Neural progenitor cell (in vitro differentiated cells): ENCODE results near the gene UBE2G2. TPM values are rescaled to one million over a fixed set of nuclear protein-coding genes. Genes with fewer than 3 reads are reported as not detected.

ENCODE experiments used
- DNase-seq: peaks from one replicate; pipeline ENCODE4 v3.0.0-alpha.2; 2016; ENCODE audit warnings: low spot score
- H2AFZ ChIP-seq: fragments of 200-600 bp; sonication (generic); replicated peaks from 2 replicates; pipeline ENCODE4 v1.6.1; 2016; ENCODE audit warnings: antibody characterized with exemption
- H3F3A ChIP-seq: fragments of 200-600 bp; sonication (generic); 2 replicates; pipeline ENCODE4 v1.6.1; 2016; ENCODE audit warnings: antibody characterized with exemption, low read depth
- H3K27ac ChIP-seq: fragments of 200-600 bp; sonication (generic); 2 replicates; pipeline ENCODE4 v1.5.1; 2016; ENCODE audit warnings: mild to moderate bottlenecking
- H3K27me3 ChIP-seq: fragments of 200-600 bp; sonication (generic); 2 replicates; pipeline ENCODE4 v1.6.1; 2016; ENCODE audit warnings: mild to moderate bottlenecking, moderate library complexity
- H3K36me3 ChIP-seq: fragments of 200-600 bp; sonication (generic); 2 replicates; pipeline ENCODE4 v1.5.1; 2016
- H3K4me1 ChIP-seq: fragments of 200-600 bp; sonication (generic); 2 replicates; pipeline ENCODE4 v1.6.1; 2016; ENCODE audit warnings: mixed run types
- H3K4me2 ChIP-seq: fragments of 200-600 bp; sonication (generic); 2 replicates; pipeline ENCODE4 v1.6.1; 2016
- H3K4me3 ChIP-seq: fragments of 200-600 bp; sonication (generic); 2 replicates; pipeline ENCODE4 v1.5.1; 2016
- H3K79me2 ChIP-seq: fragments of 200-600 bp; sonication (generic); 2 replicates; pipeline ENCODE4 v1.6.1; 2016; ENCODE audit warnings: low read depth
- H3K9ac ChIP-seq: fragments of 200-600 bp; sonication (generic); 2 replicates; pipeline ENCODE4 v1.6.1; 2016
- H3K9me3 ChIP-seq: fragments of 200-600 bp; sonication (generic); 2 replicates; pipeline ENCODE4 v1.5.1; 2016; ENCODE audit warnings: low read depth
- H4K20me1 ChIP-seq: fragments of 200-600 bp; sonication (generic); 2 replicates; pipeline ENCODE4 v1.6.1; 2016; ENCODE audit warnings: low read depth
- H3K27ac Mint-ChIP-seq: 3 replicates; pipeline ENCODE4 v1.8.0; 2021; ENCODE audit warnings: mixed read lengths
- H3K27me3 Mint-ChIP-seq: 2 replicates; pipeline ENCODE4 v1.8.0; 2022; ENCODE audit warnings: low read depth, mild to moderate bottlenecking, inconsistent platforms, moderate library complexity, mixed read lengths; ENCODE audit not compliant: insufficient read depth
- H3K36me3 Mint-ChIP-seq: 3 replicates; pipeline ENCODE4 v1.8.0; 2021; ENCODE audit warnings: mixed read lengths
- H3K4me1 Mint-ChIP-seq: 3 replicates; pipeline ENCODE4 v1.8.0; 2021; ENCODE audit warnings: mixed read lengths
- H3K4me3 Mint-ChIP-seq: 3 replicates; pipeline ENCODE4 v1.8.0; 2021; ENCODE audit warnings: mild to moderate bottlenecking, moderate library complexity, mixed read lengths
- H3K9me3 Mint-ChIP-seq: 3 replicates; pipeline ENCODE4 v1.8.0; 2020; ENCODE audit warnings: mixed read lengths
- EZH2 ChIP-seq: fragments of 200-600 bp; sonication (generic); IDR thresholded peaks from 2 replicates; pipeline ENCODE4 v1.6.1; 2017; ENCODE audit warnings: antibody characterized with exemption, mild to moderate bottlenecking, moderate library complexity
- EZH2phosphoT487 ChIP-seq: fragments of 200-600 bp; sonication (generic); IDR thresholded peaks from 2 replicates; pipeline ENCODE4 v1.6.1; 2017; ENCODE audit warnings: antibody characterized with exemption
- total RNA-seq: library from RNA; depleted of rRNA; stranded (reverse); fragments of >200 nt; gene quantifications from 2 replicates; pipeline ENCODE4 v1.2.3, GENCODE V29; 2015; ENCODE audit warnings: low replicate concordance
- TF ChIP-seq, protein P1 (sequence below): fragments of 200-600 bp; sonication (generic); IDR thresholded peaks from 2 replicates; pipeline ENCODE4 v1.5.1; 2017; ENCODE audit warnings: antibody characterized with exemption, mild to moderate bottlenecking

The UBE2G2 gene
- total RNA-seq, 1 donor from 2014 or later: 83.1 TPM

DNA sequence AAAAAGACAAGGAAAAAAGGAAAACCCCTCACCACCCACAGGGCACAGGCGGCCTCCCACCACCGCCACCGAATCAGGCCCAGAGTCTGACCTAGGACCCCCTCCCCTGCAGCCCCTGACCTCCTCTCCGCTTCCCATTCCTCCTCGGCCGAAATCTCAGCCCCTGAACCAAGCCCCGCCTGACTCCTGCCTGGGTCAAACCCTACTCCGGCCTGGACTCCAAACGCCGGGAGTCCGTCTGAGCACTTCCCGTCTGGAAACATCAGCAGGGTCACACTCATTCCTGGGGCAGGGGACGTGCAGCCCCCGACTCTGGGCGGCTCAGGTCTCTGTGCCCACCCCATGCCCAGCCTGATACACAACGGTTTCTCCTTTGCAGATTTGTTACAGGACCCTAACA is 42.6 kb upstream of the UBE2G2 start:
- Histone ChIP-seq H3K27me3 (no peaks in the 10 kb centered on the region), H3K36me3 (no peaks in the 10 kb centered on the region), H3K4me1 (peaks cover 6% of the 10 kb centered on the region), H3F3A (peaks cover 25% of the 10 kb centered on the region), H3K27ac (no peak overlapping the region), H3K9ac (no peak overlapping the region), H3K4me3 (no peak overlapping the region), H2AFZ (peak overlapping the region; percentile 77), H3K79me2 (no peaks in the 10 kb centered on the region), H4K20me1 (no peaks in the 10 kb centered on the region), H3K4me2 (peak overlapping the region; percentile 58), H3K9me3 (no peaks in the 10 kb centered on the region)
- peaks cover 3% of the 10 kb centered on the region for H3K36me3 Mint-ChIP-seq
- H3K27me3 Mint-ChIP-seq: peaks cover 10% of the 10 kb centered on the region
- H3K4me1 Mint-ChIP-seq: peaks cover 13% of the 10 kb centered on the region
- no peak overlapping the region for H3K4me3 Mint-ChIP-seq
- TF ChIP-seq EZH2 (no peak), EZH2phosphoT487 (no peak)
- TF ChIP-seq, protein P1, sequence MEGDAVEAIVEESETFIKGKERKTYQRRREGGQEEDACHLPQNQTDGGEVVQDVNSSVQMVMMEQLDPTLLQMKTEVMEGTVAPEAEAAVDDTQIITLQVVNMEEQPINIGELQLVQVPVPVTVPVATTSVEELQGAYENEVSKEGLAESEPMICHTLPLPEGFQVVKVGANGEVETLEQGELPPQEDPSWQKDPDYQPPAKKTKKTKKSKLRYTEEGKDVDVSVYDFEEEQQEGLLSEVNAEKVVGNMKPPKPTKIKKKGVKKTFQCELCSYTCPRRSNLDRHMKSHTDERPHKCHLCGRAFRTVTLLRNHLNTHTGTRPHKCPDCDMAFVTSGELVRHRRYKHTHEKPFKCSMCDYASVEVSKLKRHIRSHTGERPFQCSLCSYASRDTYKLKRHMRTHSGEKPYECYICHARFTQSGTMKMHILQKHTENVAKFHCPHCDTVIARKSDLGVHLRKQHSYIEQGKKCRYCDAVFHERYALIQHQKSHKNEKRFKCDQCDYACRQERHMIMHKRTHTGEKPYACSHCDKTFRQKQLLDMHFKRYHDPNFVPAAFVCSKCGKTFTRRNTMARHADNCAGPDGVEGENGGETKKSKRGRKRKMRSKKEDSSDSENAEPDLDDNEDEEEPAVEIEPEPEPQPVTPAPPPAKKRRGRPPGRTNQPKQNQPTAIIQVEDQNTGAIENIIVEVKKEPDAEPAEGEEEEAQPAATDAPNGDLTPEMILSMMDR: no peak
- no peak overlapping the region for H3K27ac Mint-ChIP-seq
- peak; percentile 32 for DNase-seq
- no peaks in the 10 kb centered on the region for H3K9me3 Mint-ChIP-seq

DNA sequence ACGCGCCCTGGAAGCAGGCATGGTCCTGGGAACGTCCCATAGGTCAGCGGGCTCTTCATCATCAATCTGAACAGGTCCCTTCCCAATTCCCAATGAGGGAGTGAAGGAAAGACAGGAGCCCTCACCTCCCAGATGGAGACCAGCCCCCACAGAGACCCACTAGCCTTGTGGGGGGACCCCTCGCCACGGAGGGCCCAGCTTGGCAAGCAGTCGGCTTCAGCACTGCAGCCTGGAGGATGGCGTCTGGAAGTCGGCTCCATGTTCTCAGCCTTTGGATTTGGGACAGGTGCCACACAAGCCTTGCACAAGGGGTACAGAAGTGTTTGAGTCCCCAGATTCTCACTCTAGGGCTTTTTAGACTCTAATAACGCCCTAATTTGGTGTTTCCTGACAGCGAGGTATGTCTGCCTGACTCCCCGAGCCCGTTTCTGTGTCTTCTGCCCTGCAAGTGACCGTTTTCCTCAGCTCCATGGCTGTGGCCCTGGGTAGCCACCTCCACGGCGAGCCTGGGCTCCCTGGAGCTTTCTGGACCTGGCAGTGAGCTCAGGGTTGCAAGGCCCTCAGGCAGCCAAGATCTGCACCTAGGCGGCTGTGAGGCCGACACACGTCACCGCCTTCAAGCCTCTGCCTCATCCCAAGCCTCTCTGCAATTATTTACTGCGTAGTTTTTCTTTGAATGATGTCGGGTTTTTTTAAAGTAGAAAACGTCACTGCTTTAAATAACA is 41.3 kb upstream of the UBE2G2 start:
- H3K4me2 ChIP-seq: no peak overlapping the region
- Mint-ChIP-seq H3K27me3 (peaks cover 12% of the 10 kb centered on the region), H3K27ac (no peak overlapping the region), H3K36me3 (no peaks in the 10 kb centered on the region), H3K4me1 (peaks cover 15% of the 10 kb centered on the region), H3K9me3 (no peaks in the 10 kb centered on the region), H3K4me3 (no peak overlapping the region)
- no peak overlapping the region for H3K27ac ChIP-seq
- no peak for DNase-seq
- no peaks in the 10 kb centered on the region for H4K20me1 ChIP-seq
- no peak overlapping the region for H3K9ac ChIP-seq
- H2AFZ ChIP-seq: no peak overlapping the region
- H3K4me1 ChIP-seq: peaks cover 6% of the 10 kb centered on the region
- no peaks in the 10 kb centered on the region for H3K9me3 ChIP-seq
- no peak for TF ChIP-seq EZH2
- TF ChIP-seq, protein P1: no peak
- no peak for TF ChIP-seq EZH2phosphoT487
- no peaks in the 10 kb centered on the region for H3K27me3 ChIP-seq
- H3K4me3 ChIP-seq: no peak overlapping the region
- H3F3A ChIP-seq: peaks cover 25% of the 10 kb centered on the region
- no peaks in the 10 kb centered on the region for H3K36me3 ChIP-seq
- H3K79me2 ChIP-seq: no peaks in the 10 kb centered on the region

DNA sequence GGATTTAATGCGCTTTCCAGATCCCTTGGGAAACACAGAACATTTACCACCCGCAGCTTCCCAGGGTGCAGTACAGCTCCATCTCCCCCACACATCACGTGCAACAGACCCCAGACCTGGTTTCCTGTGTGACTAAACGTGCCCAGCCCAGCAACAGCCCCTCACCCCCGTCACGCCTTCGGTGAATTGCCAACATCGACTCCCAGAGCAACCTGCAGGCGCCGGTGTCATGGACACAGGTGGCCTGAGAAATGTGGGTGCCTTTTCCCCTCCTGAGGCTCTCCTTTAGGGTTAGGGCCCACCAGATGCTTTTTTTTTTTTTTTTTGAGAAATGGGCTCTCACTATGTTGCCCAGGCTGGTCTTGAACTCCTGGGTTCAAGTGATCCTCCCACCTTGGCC is 40.5 kb upstream of the UBE2G2 start:
- Mint-ChIP-seq H3K36me3 (no peaks in the 10 kb centered on the region), H3K4me3 (no peak overlapping the region)

More for the DNA sequence above, 40.5 kb upstream of the UBE2G2 start:
- H4K20me1 ChIP-seq: no peaks in the 10 kb centered on the region
- no peaks in the 10 kb centered on the region for H3K79me2 ChIP-seq
- H3F3A ChIP-seq: peaks cover 25% of the 10 kb centered on the region
- no peaks in the 10 kb centered on the region for H3K36me3 ChIP-seq
- H3K4me1 Mint-ChIP-seq: peaks cover 15% of the 10 kb centered on the region
- no peak overlapping the region for H3K9ac ChIP-seq
- no peak overlapping the region for H3K4me2 ChIP-seq
- no peaks in the 10 kb centered on the region for H3K27me3 ChIP-seq
- no peaks in the 10 kb centered on the region for H3K9me3 ChIP-seq
- H3K27ac Mint-ChIP-seq: no peak overlapping the region
- H3K27me3 Mint-ChIP-seq: peaks cover 13% of the 10 kb centered on the region
- TF ChIP-seq, protein P1: no peak
- TF ChIP-seq EZH2 (no peak), EZH2phosphoT487 (no peak)
- no peak for DNase-seq
- H3K4me1 ChIP-seq: peaks cover 6% of the 10 kb centered on the region
- H3K27ac ChIP-seq: no peak overlapping the region
- H3K9me3 Mint-ChIP-seq: no peaks in the 10 kb centered on the region
- no peak overlapping the region for H3K4me3 ChIP-seq
- no peak overlapping the region for H2AFZ ChIP-seq
